Mucosa of gallbladder (tissue), 1 donor: Measurements from ENCODE around the gene OPN4. TPM values are rescaled to one million over a fixed set of nuclear protein-coding genes. Genes with fewer than 3 reads are reported as not detected.

Source experiments
- total RNA-seq: library from RNA; stranded (reverse); gene quantifications from one replicate; pipeline ENCODE4 v1.2.1, GENCODE V29; 2021
- donor health status: DM: no; HTN: no; CAD: no.

The OPN4 gene
- total RNA-seq, 1 donor from 2014 or later = not detected

Other genes starting within 250 kb of the OPN4 start
- 28.6 TPM for gene WAPL, start 132.8 kb upstream of the OPN4 start, total RNA-seq
- 4.9 TPM for gene LDB3, start 14.0 kb downstream of the OPN4 start, total RNA-seq
- 55.3 TPM for gene BMPR1A, start 102.1 kb downstream of the OPN4 start, total RNA-seq